Upper lobe of left lung (tissue), 6 donors: ENCODE measurements around the gene CMTM7. TPM values are rescaled to one million over a fixed set of nuclear protein-coding genes. Genes with fewer than 3 reads are reported as not detected.

Source experiments
- ATAC-seq, 2 donors: fragments of 200-7000 bp; cut with Tn5 transposase; one replicate each; pipeline ENCODE4 v1.9.1; 2022; ENCODE audit warnings: mild to moderate bottlenecking in 2 of 2, moderate library complexity in 2 of 2; ENCODE audit not compliant: low FRiP score in 2 of 2
- DNase-seq, 2 donors: peaks; one replicate each; pipeline ENCODE4 v3.0.0-alpha.2; 2019 to 2020
- H3K27ac ChIP-seq, 4 donors: fragments of 200-600 bp; sonication (generic); one replicate each; pipeline ENCODE4 v1.5.1; 2016 to 2019
- H3K27me3 ChIP-seq, 4 donors: fragments of 200-600 bp; sonication (generic); one replicate each; pipeline ENCODE4 v1.5.1; 2017 to 2019
- H3K36me3 ChIP-seq, 4 donors: fragments of 200-600 bp; sonication (generic); one replicate each; pipeline ENCODE4 v1.5.1; 2016 to 2019
- H3K4me1 ChIP-seq, 4 donors: fragments of 200-600 bp; sonication (generic); one replicate each; pipeline ENCODE4 v1.5.1; 2018 to 2019
- H3K4me3 ChIP-seq, 4 donors: fragments of 200-600 bp; sonication (generic); one replicate each; pipeline ENCODE4 v1.5.1; 2017 to 2019; ENCODE audit warnings: mild to moderate bottlenecking in 2 of 4, moderate library complexity in 1 of 4
- H3K9me3 ChIP-seq, 4 donors: fragments of 200-600 bp; sonication (generic); one replicate each; pipeline ENCODE4 v1.5.1; 2018 to 2019
- CTCF ChIP-seq, 6 experiments: fragments of 450-650 bp in 4 of 6; fragments of 200-600 bp in 2 of 6; sonication (generic) in 2 of 6; IDR thresholded peaks; one replicate each; pipeline ENCODE4 v1.5.1; 2016 to 2019; ENCODE audit warnings: antibody characterized with exemption in 6 of 6
- EP300 ChIP-seq, 4 donors: sonication (generic); formaldehyde crosslinking; IDR thresholded peaks; one replicate each; pipeline ENCODE4 v1.5.1; 2017; ENCODE audit warnings: antibody characterized with exemption in 4 of 4, control low read depth in 2 of 4
- POLR2A ChIP-seq, 4 donors: fragments of 450-650 bp; IDR thresholded peaks; one replicate each; pipeline ENCODE4 v1.5.1; 2016 to 2017; ENCODE audit warnings: antibody characterized with exemption in 4 of 4, mild to moderate bottlenecking in 2 of 4
- POLR2AphosphoS5 ChIP-seq, 2 donors: sonication (generic); formaldehyde crosslinking; IDR thresholded peaks; one replicate each; pipeline ENCODE4 v1.5.1; 2017; ENCODE audit warnings: antibody characterized with exemption in 2 of 2
- WGBS, 2 donors: methylation state at CpG; one replicate each; pipeline ENCODE4 v1.1.5; 2017 to 2018; 5-methylcytosine and 5-hydroxymethylcytosine counted together
- total RNA-seq, 6 donors: library from RNA; depleted of rRNA in 4 of 6; stranded (reverse); fragments of >200 nt in 4 of 6; gene quantifications; one replicate each; pipeline versions ENCODE4 v1.1.0 to v1.2.1, GENCODE V29; 2016 to 2021
- donor health status: DM: no; HTN: no; CAD: no; lungs with moderate emphysema.
- donor health status: DM: no; HTN: yes; CAD: no; lungs with severe emphysema.

The CMTM7 gene
- total RNA-seq, 6 donors from 2014 or later, result 39.4 to 103 (median 49.7) TPM

- Histone ChIP-seq H3K36me3 (peaks cover 0 to 13% (median 0%) of the 10 kb centered on the region in 4 donors), H3K4me1 (peaks cover 9 to 24% (median 22%) of the 10 kb centered on the region in 4 donors)
Measured at GRCh38 chr3:32492684-32493436, 101.2 kb downstream of the CMTM7 start.

GRCh38 chr3:32493437-32494414 is 102.1 kb downstream of the CMTM7 start:
- WGBS, 2 donors, result 57 to 61% methylated on average over 3 of the region's 3 CpGs
- H3K4me3 ChIP-seq, result no peak overlapping the region
- H3K36me3 ChIP-seq, result peaks cover 0 to 13% (median 0%) of the 10 kb centered on the region in 4 donors
- ATAC-seq, result no peak
- TF ChIP-seq POLR2AphosphoS5 (IDR thresholded peaks at IDR 0.05) (no peak), CTCF (IDR thresholded peaks at IDR 0.05) (no peak), EP300 (IDR thresholded peaks at IDR 0.05) (no peak), POLR2A (IDR thresholded peaks at IDR 0.05) (no peak)
- H3K9me3 ChIP-seq, result no peaks in the 10 kb centered on the region
- no peak overlapping the region for H3K27ac ChIP-seq
- peaks cover 9 to 24% (median 22%) of the 10 kb centered on the region in 4 donors for H3K4me1 ChIP-seq
- DNase-seq, result no peak
- no peaks in the 10 kb centered on the region for H3K27me3 ChIP-seq

More at GRCh38 chr3:32492684-32493436, 101.2 kb downstream of the CMTM7 start:
- no peak for ATAC-seq
- Histone ChIP-seq H3K27me3 (no peaks in the 10 kb centered on the region), H3K9me3 (no peaks in the 10 kb centered on the region), H3K27ac (no peak overlapping the region), H3K4me3 (no peak overlapping the region)
- TF ChIP-seq POLR2AphosphoS5 (IDR thresholded peaks at IDR 0.05) (no peak), CTCF (IDR thresholded peaks at IDR 0.05) (no peak)
- WGBS, 2 donors, result 82 to 88% methylated on average over 3 of the region's 3 CpGs
- no peak for DNase-seq

GRCh38 chr3:32495085-32495484 is 103.4 kb downstream of the CMTM7 start:
- no peaks in the 10 kb centered on the region for H3K9me3 ChIP-seq
- no peak overlapping the region for H3K4me3 ChIP-seq
- H3K36me3 ChIP-seq, result peaks cover 0 to 13% (median 0%) of the 10 kb centered on the region in 4 donors
- no peak overlapping the region for H3K27ac ChIP-seq
- ATAC-seq (no peak), DNase-seq (no peak)
- peaks cover 9 to 24% (median 24%) of the 10 kb centered on the region in 4 donors for H3K4me1 ChIP-seq
- TF ChIP-seq POLR2AphosphoS5 (IDR thresholded peaks at IDR 0.05) (no peak), POLR2A (IDR thresholded peaks at IDR 0.05) (no peak), CTCF (IDR thresholded peaks at IDR 0.05) (no peak), EP300 (IDR thresholded peaks at IDR 0.05) (no peak)
- no peaks in the 10 kb centered on the region for H3K27me3 ChIP-seq

GRCh38 chr3:32495609-32496008 is 104.0 kb downstream of the CMTM7 start:
- H3K4me1 ChIP-seq, result peaks cover 9 to 30% (median 24%) of the 10 kb centered on the region in 4 donors
- no peak for TF ChIP-seq CTCF (IDR thresholded peaks at IDR 0.05)
- no peak for TF ChIP-seq POLR2AphosphoS5 (IDR thresholded peaks at IDR 0.05)
- WGBS, 2 donors, result 55 to 73% methylated on average over 1 to 2 of the region's 2 CpGs

More at GRCh38 chr3:32495609-32496008, 104.0 kb downstream of the CMTM7 start:
- no peaks in the 10 kb centered on the region for H3K27me3 ChIP-seq
- H3K9me3 ChIP-seq, result no peaks in the 10 kb centered on the region
- no peak overlapping the region for H3K27ac ChIP-seq
- ATAC-seq (no peak), DNase-seq (peak in 1 of 2 donors; percentile 53)
- peaks cover 0 to 11% (median 0%) of the 10 kb centered on the region in 4 donors for H3K36me3 ChIP-seq
- H3K4me3 ChIP-seq, result no peak overlapping the region
